ENCODE measurements around the gene CLIP3.

The CLIP3 gene

DNA sequence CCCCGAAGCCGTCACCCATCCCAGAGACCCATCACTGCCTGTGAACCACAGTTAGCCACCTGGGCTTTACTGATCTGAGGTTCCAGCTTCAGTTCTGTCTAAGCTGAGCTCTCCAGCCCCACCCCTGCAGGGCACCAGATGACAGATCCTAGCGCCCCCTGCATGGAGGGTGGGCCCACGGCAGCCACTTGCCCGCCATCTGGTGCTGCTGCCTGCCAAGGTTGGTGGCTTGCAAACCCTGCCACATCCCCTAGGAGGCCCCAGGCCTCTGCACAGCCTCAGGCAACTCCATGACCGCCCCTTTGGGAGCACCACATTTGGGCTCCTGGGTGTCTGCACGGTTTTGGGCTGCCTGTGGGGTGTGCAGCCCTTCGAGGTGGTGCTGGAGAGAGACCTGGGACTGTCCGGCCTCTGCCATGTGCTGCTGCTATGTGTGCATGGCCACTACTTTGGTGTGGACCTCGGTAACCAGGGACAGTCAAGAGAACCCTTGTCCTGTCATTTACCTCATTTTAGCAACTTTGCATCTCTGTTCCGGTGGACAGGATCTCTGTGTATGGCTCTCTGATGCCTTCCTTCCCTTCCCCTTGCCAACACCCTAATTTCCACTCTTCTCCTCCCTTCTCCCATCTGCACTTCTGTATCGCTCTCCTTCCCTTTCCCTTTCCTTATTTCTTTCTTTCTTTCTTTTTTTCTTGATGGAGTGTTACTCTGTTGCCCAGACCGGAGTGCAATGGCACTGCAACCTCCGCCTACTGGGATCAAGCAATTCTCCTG, 55.0 kb downstream of the CLIP3 start:
- peak; percentile 84 for DNase-seq

GRCh38 chr19:35975608-35976214, 57.0 kb downstream of the CLIP3 start:
- no peak for DNase-seq

DNA sequence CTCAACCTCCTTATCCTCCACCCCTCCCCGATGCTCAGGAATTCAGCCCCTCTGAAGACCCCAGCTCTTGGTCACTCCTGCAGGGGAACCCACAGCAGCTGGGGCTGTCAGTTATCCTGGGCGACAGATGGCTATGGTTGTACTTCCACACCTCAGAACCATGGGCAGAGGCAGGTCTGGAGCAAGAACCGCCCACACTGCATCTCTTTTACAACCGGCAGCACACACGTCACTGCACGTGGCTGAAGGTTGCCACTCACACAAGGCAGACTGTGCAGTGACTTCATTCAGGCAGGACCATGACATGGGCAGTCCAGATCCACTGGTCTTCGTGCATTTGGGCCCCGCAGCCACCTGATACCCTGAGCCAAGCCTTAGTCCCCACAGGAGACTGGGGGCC, 59.2 kb downstream of the CLIP3 start:
- DNase-seq: no peak

- DNase-seq: no peak
Measured at GRCh38 chr19:35966771-35967170, 65.9 kb downstream of the CLIP3 start.

All from 8988T (cell line).